Prostate gland (tissue), 2 donors: Measurements from ENCODE around the gene PPP1R13B. TPM values are rescaled to one million over a fixed set of nuclear protein-coding genes. Genes with fewer than 3 reads are reported as not detected.

Experiments used
- DNase-seq: peaks from one replicate; pipeline ENCODE4 v3.0.0-alpha.2; 2019; ENCODE audit warnings: low spot score
- H3K27ac ChIP-seq, 2 donors: fragments of 200-600 bp; sonication (generic); 2 replicates each; pipeline ENCODE4 v1.5.1; 2017 to 2019
- H3K27me3 ChIP-seq: fragments of 200-600 bp; sonication (generic); replicated peaks from 2 replicates; pipeline ENCODE4 v1.5.1; 2019; ENCODE audit not compliant: insufficient read depth
- H3K36me3 ChIP-seq, 2 donors: fragments of 200-600 bp; sonication (generic); 1 replicate in 1 of 2; 2 replicates in 1 of 2; pipeline versions ENCODE4 v1.5.1 to v1.8.1; 2017 to 2019
- H3K4me1 ChIP-seq: fragments of 200-600 bp; sonication (generic); replicated peaks from 2 replicates; pipeline ENCODE4 v1.5.1; 2019
- H3K4me3 ChIP-seq, 2 donors: fragments of 200-600 bp; sonication (generic); 2 replicates each; pipeline ENCODE4 v1.5.1; 2017 to 2019
- H3K9me3 ChIP-seq: fragments of 200-600 bp; sonication (generic); 2 replicates; pipeline ENCODE4 v1.5.1; 2017
- CTCF ChIP-seq, 4 experiments: fragments of 200-600 bp in 2 of 4; fragments of 450-650 bp in 2 of 4; sonication (generic) in 2 of 4; IDR thresholded peaks; 1 replicate in 3 of 4; 2 replicates in 1 of 4; pipeline ENCODE4 v1.5.1; 2016 to 2019; ENCODE audit warnings: antibody characterized with exemption in 4 of 4, mild to moderate bottlenecking in 2 of 4, moderate library complexity in 2 of 4
- POLR2A ChIP-seq: fragments of 450-650 bp; IDR thresholded peaks from one replicate; pipeline ENCODE4 v1.6.1; 2016; ENCODE audit warnings: antibody characterized with exemption, mild to moderate bottlenecking
- POLR2AphosphoS5 ChIP-seq: sonication (generic); formaldehyde crosslinking; IDR thresholded peaks from one replicate; pipeline ENCODE4 v1.6.1; 2017; ENCODE audit warnings: antibody characterized with exemption
- WGBS: methylation state at CpG from one replicate; pipeline ENCODE4 v1.1.5; 2018; 5-methylcytosine and 5-hydroxymethylcytosine counted together
- intact Hi-C: fragments of 100-400 bp; cut with DNase I; formaldehyde crosslinking; loops from one replicate; pipeline ENCODE4 v1.14.2; 2022
- total RNA-seq, 2 donors: library from RNA; depleted of rRNA; stranded (reverse); fragments of >200 nt; gene quantifications; one replicate each; pipeline ENCODE4 v1.1.0, GENCODE V29; 2016

PPP1R13B gene
- total RNA-seq, 2 donors from 2014 or later, result 48.2 to 64.6 TPM

- Histone ChIP-seq H3K4me1 (peaks cover 19% of the 10 kb centered on the region), H3K27me3 (no peaks in the 10 kb centered on the region), H3K9me3 (no peaks in the 10 kb centered on the region), H3K27ac (no peak overlapping the region), H3K4me3 (no peak overlapping the region), H3K36me3 (no peaks in the 10 kb centered on the region)
- intact Hi-C loops, result no loop called here
- TF ChIP-seq POLR2AphosphoS5 (peak; percentile 48), CTCF (IDR thresholded peaks at IDR 0.05) (no peak), POLR2A (no peak)
- peak; percentile 40 for DNase-seq
- WGBS, result 35% methylated on average over 1 of the region's 1 CpG
Observed at GRCh38 chr14:103772078-103772712, 75.2 kb downstream of the PPP1R13B start.

GRCh38 chr14:103770902-103771301 lies 76.5 kb downstream of the PPP1R13B start:
- H3K4me1 ChIP-seq, result peaks cover 19% of the 10 kb centered on the region
- no peaks in the 10 kb centered on the region for H3K27me3 ChIP-seq
- TF ChIP-seq POLR2AphosphoS5, result no peak
- no peak for TF ChIP-seq POLR2A
- TF ChIP-seq CTCF (IDR thresholded peaks at IDR 0.05), result no peak
- no peak for DNase-seq
- peak overlapping the region in 1 of 2 donors; percentile 3 for H3K27ac ChIP-seq
- no peaks in the 10 kb centered on the region for H3K9me3 ChIP-seq
- no peaks in the 10 kb centered on the region for H3K36me3 ChIP-seq
- H3K4me3 ChIP-seq, result no peak overlapping the region
- 73% methylated on average over 4 of the region's 4 CpGs for WGBS
- intact Hi-C loops, result no loop called here

GRCh38 chr14:103770500-103770899 lies 76.9 kb downstream of the PPP1R13B start:
- WGBS, result 80% methylated on average over 2 of the region's 2 CpGs
- DNase-seq, result no peak
- H3K27ac ChIP-seq, result peak overlapping the region in 1 of 2 donors; percentile 3
- H3K4me3 ChIP-seq, result no peak overlapping the region
- H3K36me3 ChIP-seq, result no peaks in the 10 kb centered on the region
- no peaks in the 10 kb centered on the region for H3K27me3 ChIP-seq
- intact Hi-C loops, result no loop called here
- H3K9me3 ChIP-seq, result no peaks in the 10 kb centered on the region
- no peak for TF ChIP-seq POLR2AphosphoS5
- TF ChIP-seq POLR2A, result no peak
- no peak for TF ChIP-seq CTCF (IDR thresholded peaks at IDR 0.05)
- peaks cover 19% of the 10 kb centered on the region for H3K4me1 ChIP-seq

GRCh38 chr14:103767336-103767894 lies 80.0 kb downstream of the PPP1R13B start:
- intact Hi-C loops, result no loop called here
- 73% methylated on average over 4 of the region's 4 CpGs for WGBS
- H3K9me3 ChIP-seq, result no peaks in the 10 kb centered on the region
- H3K4me1 ChIP-seq, result peaks cover 4% of the 10 kb centered on the region
- no peak overlapping the region for H3K27ac ChIP-seq
- no peak overlapping the region for H3K4me3 ChIP-seq
- DNase-seq, result no peak
- TF ChIP-seq POLR2AphosphoS5, result no peak
- TF ChIP-seq POLR2A, result no peak
- TF ChIP-seq CTCF (IDR thresholded peaks at IDR 0.05), result no peak
- no peaks in the 10 kb centered on the region for H3K27me3 ChIP-seq
- H3K36me3 ChIP-seq, result no peaks in the 10 kb centered on the region

- intact Hi-C loops, result no loop called here
- H3K4me1 ChIP-seq, result peaks cover 4% of the 10 kb centered on the region
- no peak overlapping the region for H3K4me3 ChIP-seq
- no peaks in the 10 kb centered on the region for H3K36me3 ChIP-seq
- no peak overlapping the region for H3K27ac ChIP-seq
- WGBS, result 89% methylated on average over 3 of the region's 3 CpGs
- no peaks in the 10 kb centered on the region for H3K9me3 ChIP-seq
- no peaks in the 10 kb centered on the region for H3K27me3 ChIP-seq
- no peak for TF ChIP-seq POLR2A
- TF ChIP-seq CTCF (IDR thresholded peaks at IDR 0.05), result no peak
- no peak for TF ChIP-seq POLR2AphosphoS5
- DNase-seq, result no peak
Observed at GRCh38 chr14:103765526-103765925, 81.8 kb downstream of the PPP1R13B start.
